ENCODE measurements around the gene DNA2.
"Not testable (repeated sequence)": the region's sequence is repeated elsewhere in the genome, so short reads cannot be mapped to it uniquely, and the experiment has no call there.

DNA2 gene

DNA sequence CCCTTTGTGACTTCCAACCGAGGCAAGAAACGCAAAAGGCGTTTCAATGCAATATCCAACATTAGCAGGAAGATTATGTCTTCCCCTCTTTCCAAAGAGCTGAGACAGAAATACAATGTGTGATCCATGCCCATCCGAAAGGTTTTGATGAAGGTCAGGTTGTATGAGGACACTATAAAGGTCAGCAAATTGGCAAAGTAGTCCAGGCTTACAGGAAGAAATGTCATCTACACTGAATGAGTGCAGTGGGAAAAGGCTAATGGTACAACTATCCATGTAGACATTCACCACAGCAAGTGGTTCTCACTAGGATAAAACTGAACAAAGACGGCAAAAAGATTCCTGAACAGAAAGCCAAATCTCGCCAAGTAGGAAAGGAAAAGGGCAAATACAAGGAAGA is 27.8 kb upstream of the DNA2 start:
- Histone ChIP-seq H3K36me3 (peaks cover 53% of the 10 kb centered on the region), H3K27ac (no peak overlapping the region), H3K9me3 (no peaks in the 10 kb centered on the region), H3K27me3 (no peaks in the 10 kb centered on the region), H4K20me1 (no peaks in the 10 kb centered on the region), H3K4me3 (no peak overlapping the region), H3K4me1 (peaks cover 11% of the 10 kb centered on the region; the same call in 1 of the 2 replicates), H3K4me2 (no peak overlapping the region), H3K9ac (no peak overlapping the region)
- TF ChIP-seq Cebpa-rat (IDR thresholded peaks at IDR 0.05) = no peak

DNA sequence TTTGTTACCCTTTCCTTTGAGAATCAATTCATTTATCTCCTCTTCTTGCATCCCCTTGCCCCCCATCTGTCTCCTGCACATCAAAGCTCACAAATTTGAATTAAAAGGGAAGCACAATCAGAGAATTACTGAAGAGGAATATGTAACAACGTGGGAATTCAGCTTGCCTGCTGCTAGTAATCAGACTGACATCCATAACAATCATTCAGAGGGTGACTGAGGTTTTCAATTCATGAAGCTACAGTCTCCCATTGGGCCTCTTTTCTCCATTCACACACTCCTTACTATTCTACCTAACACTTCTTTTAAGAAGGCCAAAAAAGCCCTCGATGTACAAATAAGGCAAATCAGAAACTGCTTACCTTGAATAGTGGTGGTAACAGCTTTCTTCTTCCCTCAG is 24.3 kb upstream of the DNA2 start:
- Histone ChIP-seq H4K20me1 (no peaks in the 10 kb centered on the region), H3K4me2 (no peak overlapping the region), H3K27ac (no peak overlapping the region), H3K36me3 (peaks cover 47% of the 10 kb centered on the region), H3K4me1 (peaks cover 11% of the 10 kb centered on the region; the same call in 1 of the 2 replicates), H3K9me3 (no peaks in the 10 kb centered on the region), H3K27me3 (no peaks in the 10 kb centered on the region), H3K9ac (no peak overlapping the region), H3K4me3 (no peak overlapping the region)
- TF ChIP-seq Cebpa-rat (IDR thresholded peaks at IDR 0.05) = no peak

DNA sequence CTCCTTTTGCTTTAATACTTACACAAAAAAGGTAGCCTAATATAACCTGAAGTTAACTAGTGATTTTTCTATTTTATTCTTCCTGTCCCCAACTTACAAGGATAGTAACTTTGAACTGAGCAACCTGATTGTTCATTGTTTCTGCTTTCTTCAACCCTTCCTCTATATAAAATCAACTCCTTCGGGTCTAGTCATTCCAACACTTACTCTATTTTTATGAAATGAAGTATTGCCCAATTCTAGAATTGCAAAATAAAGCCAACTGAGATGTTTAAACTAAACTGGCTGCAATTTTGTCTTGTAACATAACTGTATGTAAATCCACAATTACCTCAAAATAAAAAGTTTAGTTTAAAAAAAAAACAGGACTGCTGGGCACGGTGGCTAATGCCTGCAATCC is 20.3 kb upstream of the DNA2 start:
- Histone ChIP-seq H3K4me1 (peaks cover 5% of the 10 kb centered on the region; the same call in 1 of the 2 replicates), H3K4me3 (no peak overlapping the region), H3K27me3 (no peaks in the 10 kb centered on the region), H4K20me1 (no peaks in the 10 kb centered on the region), H3K9me3 (no peaks in the 10 kb centered on the region), H3K36me3 (peaks cover 46% of the 10 kb centered on the region), H3K27ac (no peak overlapping the region), H3K4me2 (no peak overlapping the region), H3K9ac (no peak overlapping the region)
- no peak for TF ChIP-seq Cebpa-rat (IDR thresholded peaks at IDR 0.05)

DNA sequence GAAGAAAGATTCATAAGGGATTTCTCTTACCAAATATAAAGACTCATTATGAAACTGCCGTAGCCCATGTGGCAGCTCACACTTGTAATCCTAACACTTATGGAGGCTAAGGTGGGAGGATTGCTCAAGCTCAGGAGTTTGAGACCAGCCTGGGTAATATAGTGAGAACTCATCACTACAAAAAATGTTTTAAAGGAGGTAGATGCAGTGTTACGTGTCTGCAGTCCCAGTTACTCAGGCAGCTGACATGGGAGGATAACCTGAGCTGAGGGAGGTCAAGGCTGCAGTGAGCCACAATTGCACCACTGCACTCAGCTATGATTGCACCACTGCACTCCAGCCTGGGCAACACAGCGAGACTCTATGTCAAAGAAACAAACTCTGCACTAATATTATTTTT is 18.1 kb upstream of the DNA2 start:
- Histone ChIP-seq H3K4me3 (no peak overlapping the region), H3K4me2 (no peak overlapping the region), H3K27ac (no peak overlapping the region), H3K9me3 (no peaks in the 10 kb centered on the region), H3K36me3 (peaks cover 62% of the 10 kb centered on the region), H4K20me1 (no peaks in the 10 kb centered on the region), H3K4me1 (no peaks in the 10 kb centered on the region), H3K9ac (no peak overlapping the region), H3K27me3 (no peaks in the 10 kb centered on the region)
- no peak for TF ChIP-seq Cebpa-rat (IDR thresholded peaks at IDR 0.05)

DNA sequence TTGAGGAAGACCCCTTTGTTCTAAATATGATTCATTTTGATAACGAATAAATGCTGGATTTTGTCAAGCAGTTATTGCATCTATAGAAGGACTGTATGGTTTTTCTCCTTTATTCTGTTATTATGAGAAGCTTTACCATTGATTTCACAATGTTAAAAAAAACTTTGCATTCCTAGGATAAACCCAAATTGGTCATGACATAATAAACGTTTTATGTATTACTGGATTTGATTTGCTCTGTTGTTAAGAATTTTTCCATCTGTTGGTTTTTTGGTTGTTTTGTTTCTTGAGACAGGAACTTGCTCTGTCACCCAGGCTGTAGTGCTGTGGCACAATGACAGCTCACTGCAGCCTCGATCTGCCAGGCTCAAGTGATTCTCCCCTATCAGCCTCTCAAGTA is 2.2 kb upstream of the DNA2 start:
- Histone ChIP-seq H3K9me3 (no peaks in the 10 kb centered on the region), H3K27me3 (no peaks in the 10 kb centered on the region), H3K27ac (no peak overlapping the region), H3K4me1 (peaks cover 27% of the 10 kb centered on the region), H3K4me2 (no peak overlapping the region), H3K9ac (no peak overlapping the region), H3K36me3 (peaks cover 2% of the 10 kb centered on the region), H4K20me1 (no peaks in the 10 kb centered on the region), H3K4me3 (no peak overlapping the region)
- no peak for TF ChIP-seq Cebpa-rat (IDR thresholded peaks at IDR 0.05)

DNA sequence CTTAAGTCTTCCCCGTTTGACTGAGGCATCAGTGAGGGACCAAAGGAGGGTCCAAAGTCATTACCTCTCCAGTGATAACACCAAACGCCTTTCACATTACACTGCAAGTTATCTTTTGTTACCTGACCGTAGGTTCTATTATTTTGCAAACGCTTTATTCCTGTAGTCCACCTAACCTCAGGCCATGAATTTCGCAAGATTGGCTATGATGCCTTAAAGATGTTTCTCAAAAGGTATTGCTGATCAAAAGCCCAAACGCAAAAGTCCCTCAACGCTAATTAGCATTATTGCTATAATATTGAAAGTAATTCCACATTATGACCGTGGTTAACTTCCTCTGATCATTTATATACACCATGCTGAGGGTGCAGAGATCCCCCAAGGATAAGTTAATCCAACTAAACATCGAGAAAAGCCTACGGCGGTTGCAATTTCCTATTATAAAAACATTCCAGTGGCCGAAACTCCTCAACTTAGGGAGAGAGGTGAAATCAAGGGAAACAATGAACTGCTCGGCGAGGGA is 649 bp downstream of the DNA2 start:
- peaks cover 29% of the 10 kb centered on the region for H3K36me3 ChIP-seq
- peaks cover 34% of the 10 kb centered on the region for H3K4me1 ChIP-seq

DNA sequence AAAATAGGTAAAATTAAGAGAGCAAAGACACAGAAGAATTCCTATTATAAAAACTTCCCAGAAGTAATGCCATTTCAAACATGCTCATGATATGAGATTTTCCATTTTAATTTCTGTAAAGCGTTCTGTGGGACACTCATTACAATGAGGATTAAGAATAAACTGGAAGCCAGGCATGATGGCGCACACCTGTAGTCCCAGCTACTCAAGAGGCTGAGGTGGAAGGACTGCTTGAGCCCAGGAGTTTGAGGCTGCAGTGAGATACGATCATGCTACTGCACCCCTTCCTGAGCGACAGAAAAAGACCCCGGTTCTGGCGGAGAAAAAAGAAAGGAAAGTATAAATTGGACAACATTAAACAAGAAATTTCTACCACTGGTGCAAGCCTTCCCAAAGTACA is 1.5 kb downstream of the DNA2 start:
- H4K20me1 ChIP-seq = no peaks in the 10 kb centered on the region
- H3K9ac ChIP-seq = peak overlapping the region; percentile 85
- H3K27ac ChIP-seq = peak overlapping the region; percentile 84; the same call in 1 of the 2 replicates

More for the DNA sequence above, 649 bp downstream of the DNA2 start:
- Histone ChIP-seq H4K20me1 (no peaks in the 10 kb centered on the region), H3K4me2 (peak overlapping the region; percentile 86), H3K27me3 (no peaks in the 10 kb centered on the region), H3K4me3 (peak overlapping the region; percentile 72), H3K27ac (peak overlapping the region; percentile 84), H3K9me3 (no peaks in the 10 kb centered on the region), H3K9ac (peak overlapping the region; percentile 85)
- no peak for TF ChIP-seq Cebpa-rat (IDR thresholded peaks at IDR 0.05)

DNA sequence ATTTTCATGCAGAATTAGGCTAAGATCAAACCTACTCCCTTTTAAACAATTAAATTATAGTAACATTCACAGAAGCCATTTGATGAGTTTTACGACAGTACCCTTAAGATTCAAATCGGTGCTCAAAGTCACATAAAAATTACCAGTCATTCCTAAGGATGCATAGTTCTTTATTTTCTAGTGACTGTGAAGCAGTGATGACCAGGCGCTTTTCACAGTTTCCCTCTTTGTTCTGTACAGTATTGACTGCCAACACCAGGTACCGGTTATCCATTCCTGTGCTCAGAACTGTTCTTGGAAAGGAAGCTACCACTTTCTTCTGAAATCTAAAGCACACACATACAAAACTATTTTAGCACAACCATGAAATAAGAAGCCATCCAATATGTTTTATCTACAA is 1.9 kb downstream of the DNA2 start:
- Histone ChIP-seq H3K9ac (peak overlapping the region; percentile 85; the same call in 1 of the 2 replicates), H3K9me3 (no peaks in the 10 kb centered on the region), H3K4me3 (peak overlapping the region; percentile 72; the same call in 1 of the 2 replicates), H3K4me1 (peaks cover 34% of the 10 kb centered on the region), H3K27me3 (no peaks in the 10 kb centered on the region), H3K27ac (no peak overlapping the region; the same call in 1 of the 2 replicates), H4K20me1 (no peaks in the 10 kb centered on the region), H3K4me2 (peak overlapping the region; percentile 86), H3K36me3 (peaks cover 41% of the 10 kb centered on the region)
- no peak for TF ChIP-seq Cebpa-rat (IDR thresholded peaks at IDR 0.05)

More for the DNA sequence above, 1.5 kb downstream of the DNA2 start:
- peak overlapping the region; percentile 72 for H3K4me3 ChIP-seq
- H3K9me3 ChIP-seq = no peaks in the 10 kb centered on the region
- H3K27me3 ChIP-seq = no peaks in the 10 kb centered on the region
- peaks cover 36% of the 10 kb centered on the region for H3K36me3 ChIP-seq
- H3K4me2 ChIP-seq = peak overlapping the region; percentile 86
- peaks cover 34% of the 10 kb centered on the region for H3K4me1 ChIP-seq
- no peak for TF ChIP-seq Cebpa-rat (IDR thresholded peaks at IDR 0.05)

DNA sequence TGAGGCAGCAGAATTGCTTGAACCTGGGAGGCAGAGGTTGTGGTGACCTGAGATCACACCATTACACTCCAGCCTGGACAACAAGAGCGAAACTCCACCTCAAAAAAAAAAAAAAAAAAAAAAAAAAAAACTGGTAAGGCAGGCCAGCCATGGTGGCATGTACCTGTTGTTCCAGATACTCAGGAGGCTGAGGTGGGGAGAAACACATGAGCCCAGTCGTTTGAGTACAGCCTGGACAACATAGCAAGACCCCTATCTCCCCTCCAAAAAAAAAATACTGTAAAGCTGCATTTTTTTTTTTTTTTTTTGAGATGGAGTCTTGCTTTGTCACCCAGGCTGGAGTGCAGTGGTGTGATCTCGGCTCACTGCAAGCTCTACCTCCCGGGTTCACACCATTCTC is 7.0 kb downstream of the DNA2 start:
- peaks cover 14% of the 10 kb centered on the region for H3K4me1 ChIP-seq
- not testable (repeated sequence) for H3K27ac ChIP-seq, H3K9ac ChIP-seq, H3K9me3 ChIP-seq, H4K20me1 ChIP-seq, H3K27me3 ChIP-seq, H3K4me3 ChIP-seq, H3K4me2 ChIP-seq
- H3K36me3 ChIP-seq = peaks cover 92% of the 10 kb centered on the region

DNA sequence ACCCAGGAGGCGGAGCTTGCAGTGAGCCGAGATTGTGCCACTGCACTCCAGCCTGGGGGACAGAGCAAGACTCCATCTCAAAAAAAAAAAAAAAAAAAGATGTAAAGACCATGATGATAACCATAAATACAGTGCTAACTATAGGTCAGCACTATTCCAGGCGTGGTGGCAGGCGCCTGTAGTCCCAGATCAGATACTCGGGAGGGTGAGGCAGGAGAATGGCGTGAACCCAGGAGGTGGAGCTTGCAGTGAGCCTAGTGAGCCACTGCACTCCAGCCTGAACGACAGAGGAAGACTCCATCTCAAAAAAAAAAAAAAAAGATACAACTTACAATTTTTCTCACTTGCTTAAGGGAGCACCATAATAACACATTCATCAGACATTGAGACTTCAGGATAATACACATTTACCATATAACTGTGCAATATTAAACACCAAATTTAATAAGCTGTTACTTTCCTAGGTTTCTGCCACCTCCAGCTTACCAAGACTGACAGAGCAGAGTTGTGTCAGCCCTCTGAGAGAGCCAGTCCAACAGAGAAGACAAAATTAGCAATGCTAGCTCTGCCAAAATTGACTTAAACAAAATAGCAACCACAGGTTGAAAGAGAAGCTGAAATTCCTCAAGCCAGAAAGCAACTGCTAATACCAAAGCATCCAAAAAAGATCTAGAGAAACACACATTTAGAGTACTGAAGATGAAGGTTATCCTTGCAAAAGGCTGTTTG is 8.2 kb downstream of the DNA2 start:
- H3K9me3 ChIP-seq = no peaks in the 10 kb centered on the region
- H3K4me3 ChIP-seq = no peak overlapping the region
- no peaks in the 10 kb centered on the region for H3K27me3 ChIP-seq

More for the DNA sequence above, 8.2 kb downstream of the DNA2 start:
- TF ChIP-seq Cebpa-rat (IDR thresholded peaks at IDR 0.05) = no peak
- no peak overlapping the region for H3K27ac ChIP-seq
- no peak overlapping the region for H3K9ac ChIP-seq
- H3K4me2 ChIP-seq = no peak overlapping the region
- H4K20me1 ChIP-seq = no peaks in the 10 kb centered on the region
- H3K36me3 ChIP-seq = peaks cover 98% of the 10 kb centered on the region
- peaks cover 2% of the 10 kb centered on the region; the same call in 1 of the 2 replicates for H3K4me1 ChIP-seq

Measured in BLaER1 (cell line).